Adrenal gland (tissue), 12 donors: ENCODE data around the gene IFNA14. TPM values are rescaled to one million over a fixed set of nuclear protein-coding genes. Genes with fewer than 3 reads are reported as not detected.
"Not testable (repeated sequence)": the region's sequence is repeated elsewhere in the genome, so short reads cannot be mapped to it uniquely, and the experiment has no call there.

ENCODE experiments used
- DNase-seq, 7 donors: peaks; one replicate each; pipeline ENCODE4 v3.0.0-alpha.2; 2019 to 2020
- H3K27ac ChIP-seq, 5 donors: fragments of 200-600 bp; sonication (generic) in 4 of 5; 1 replicate in 3 of 5; 2 replicates in 2 of 5; pipeline versions ENCODE4 v1.5.1 to v1.8.0; 2016 to 2020; ENCODE audit warnings: mild to moderate bottlenecking in 1 of 5
- H3K27me3 ChIP-seq: fragments of 200-600 bp; 2 replicates; pipeline ENCODE4 v1.8.0; 2021
- H3K36me3 ChIP-seq, 2 donors: fragments of 200-600 bp; replicated peaks in 1 of 2; 1 replicate in 1 of 2; 2 replicates in 1 of 2; pipeline versions ENCODE4 v1.5.1 to v1.8.0; 2018 to 2022
- H3K4me1 ChIP-seq, 2 donors: fragments of 200-600 bp; replicated peaks in 1 of 2; 1 replicate in 1 of 2; 2 replicates in 1 of 2; pipeline versions ENCODE4 v1.5.1 to v1.8.0; 2018 to 2021
- H3K4me3 ChIP-seq, 4 donors: fragments of 200-600 bp; sonication (generic) in 3 of 4; one replicate each; pipeline ENCODE4 v1.5.1; 2016 to 2018
- H3K9me3 ChIP-seq, 3 donors: fragments of 200-600 bp; sonication (generic) in 1 of 3; replicated peaks in 1 of 3; 1 replicate in 2 of 3; 2 replicates in 1 of 3; pipeline versions ENCODE4 v1.5.1 to v1.8.0; 2016 to 2021
- POLR2A ChIP-seq, 2 donors: fragments of 450-650 bp; IDR thresholded peaks; one replicate each; pipeline ENCODE4 v1.6.1; 2017; ENCODE audit warnings: antibody characterized with exemption in 2 of 2, mild to moderate bottlenecking in 2 of 2, moderate library complexity in 1 of 2
- WGBS, 4 donors: extraction: QIAGEN DNeasy Blood & Tissue Kit in 2 of 4; methylation state at CpG; one replicate each; pipeline versions ENCODE4 v1.1.5 to v1.1.7; 2013 to 2017; 5-methylcytosine and 5-hydroxymethylcytosine counted together
- intact Hi-C, 2 donors: fragments of 100-400 bp; cut with DNase I; formaldehyde crosslinking; loops; one replicate each; pipeline versions ENCODE4 v1.14.1 to v1.15.0; 2022 to 2023
- polyA plus RNA-seq, 3 donors: library from polyadenylated mRNA; stranded (reverse); fragments of 200-250 nt in 2 of 3; fragments of 350-450 nt in 1 of 3; fragmentation: Illumina TruSeq in 1 of 3; extraction: RNeasy Lipid Tissue Mini Kit (QIAGEN cat#74804) in 1 of 3; gene quantifications; one replicate each; pipeline ENCODE4 v1.2.3, GENCODE V29; 2013 to 2014
- total RNA-seq, 9 donors: library from RNA; depleted of rRNA in 4 of 9; stranded (reverse); fragments of >200 nt in 4 of 9; fragments of 120-200 nt in 1 of 9; fragmentation: NEBNext Ultra II Directional in 1 of 9; extraction: Animal tissue kit (Norgen Biotek cat#: 25700) in 1 of 9; gene quantifications; one replicate each; pipeline versions ENCODE4 v1.1.0 to v1.2.4, GENCODE V29; 2013 to 2023
- TF ChIP-seq, protein P1 (sequence below), 6 experiments: fragments of 450-650 bp in 4 of 6; fragments of 200-600 bp in 2 of 6; sonication (generic) in 1 of 6; IDR thresholded peaks; 1 replicate in 5 of 6; 2 replicates in 1 of 6; pipeline versions ENCODE4 v1.5.1 to v1.8.0; 2016 to 2021; ENCODE audit warnings: antibody characterized with exemption in 6 of 6, mild to moderate bottlenecking in 2 of 6, moderate library complexity in 1 of 6
- donor health status: healthy with polysubstance abuse.
- donor health status: Bipolar disorder and iron deficiency.
- donor health status: DM: yes; HTN: yes; CAD: no.
- donor health status: DM: no; HTN: no; CAD: no.
- donor health status: DM: no; HTN: no; CAD: no.
- donor health status: DM: yes; HTN: yes; CAD: no.

Gene IFNA14
- total and polyA plus RNA-seq, 12 donors: not detected

GRCh38 chr9:21234153-21234687, 5.6 kb downstream of the IFNA14 start:
- TF ChIP-seq, protein P1, sequence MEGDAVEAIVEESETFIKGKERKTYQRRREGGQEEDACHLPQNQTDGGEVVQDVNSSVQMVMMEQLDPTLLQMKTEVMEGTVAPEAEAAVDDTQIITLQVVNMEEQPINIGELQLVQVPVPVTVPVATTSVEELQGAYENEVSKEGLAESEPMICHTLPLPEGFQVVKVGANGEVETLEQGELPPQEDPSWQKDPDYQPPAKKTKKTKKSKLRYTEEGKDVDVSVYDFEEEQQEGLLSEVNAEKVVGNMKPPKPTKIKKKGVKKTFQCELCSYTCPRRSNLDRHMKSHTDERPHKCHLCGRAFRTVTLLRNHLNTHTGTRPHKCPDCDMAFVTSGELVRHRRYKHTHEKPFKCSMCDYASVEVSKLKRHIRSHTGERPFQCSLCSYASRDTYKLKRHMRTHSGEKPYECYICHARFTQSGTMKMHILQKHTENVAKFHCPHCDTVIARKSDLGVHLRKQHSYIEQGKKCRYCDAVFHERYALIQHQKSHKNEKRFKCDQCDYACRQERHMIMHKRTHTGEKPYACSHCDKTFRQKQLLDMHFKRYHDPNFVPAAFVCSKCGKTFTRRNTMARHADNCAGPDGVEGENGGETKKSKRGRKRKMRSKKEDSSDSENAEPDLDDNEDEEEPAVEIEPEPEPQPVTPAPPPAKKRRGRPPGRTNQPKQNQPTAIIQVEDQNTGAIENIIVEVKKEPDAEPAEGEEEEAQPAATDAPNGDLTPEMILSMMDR (IDR thresholded peaks at IDR 0.05): no peak
- no peak for TF ChIP-seq POLR2A (IDR thresholded peaks at IDR 0.05)
- intact Hi-C loops: no loop called here
- Histone ChIP-seq H3K27ac (no peak overlapping the region), H3K36me3 (no peaks in the 10 kb centered on the region), H3K27me3 (no peaks in the 10 kb centered on the region), H3K9me3 (no peaks in the 10 kb centered on the region), H3K4me1 (no peaks in the 10 kb centered on the region), H3K4me3 (no peak overlapping the region)
- DNase-seq: no peak
- 76 to 84% (median 81%) methylated on average over 2 to 4 of the region's 4 CpGs for WGBS, 4 donors

DNA sequence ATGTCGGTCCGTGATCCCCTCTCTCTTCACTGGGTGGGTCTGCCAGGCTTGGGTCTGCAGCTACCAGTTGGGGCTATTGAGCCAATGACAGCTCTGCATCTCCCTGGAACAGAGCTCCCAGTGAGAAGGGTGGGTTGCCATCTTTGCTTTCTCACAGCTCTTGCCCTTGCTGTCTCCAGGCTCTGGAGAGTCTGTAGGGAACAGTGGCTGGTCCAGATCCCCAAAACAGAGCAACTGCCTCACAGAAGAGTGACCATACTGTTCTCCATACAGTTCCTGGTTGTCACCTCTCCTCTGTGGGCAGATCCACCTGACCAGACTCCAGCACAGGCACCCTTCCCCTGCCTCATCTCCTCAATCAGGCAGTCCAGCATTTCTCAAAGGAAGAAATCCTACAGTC, 6.5 kb downstream of the IFNA14 start:
- intact Hi-C loops: no loop called here
- Histone ChIP-seq H3K4me1 (no peaks in the 10 kb centered on the region), H3K36me3 (no peaks in the 10 kb centered on the region), H3K9me3 (no peaks in the 10 kb centered on the region), H3K27ac (no peak overlapping the region), H3K27me3 (no peaks in the 10 kb centered on the region), H3K4me3 (no peak overlapping the region)
- TF ChIP-seq, protein P1 (IDR thresholded peaks at IDR 0.05): no peak
- TF ChIP-seq POLR2A (IDR thresholded peaks at IDR 0.05): no peak
- WGBS, 4 donors: 80 to 89% (median 81%) methylated on average over 2 of the region's 2 CpGs
- no peak for DNase-seq

DNA sequence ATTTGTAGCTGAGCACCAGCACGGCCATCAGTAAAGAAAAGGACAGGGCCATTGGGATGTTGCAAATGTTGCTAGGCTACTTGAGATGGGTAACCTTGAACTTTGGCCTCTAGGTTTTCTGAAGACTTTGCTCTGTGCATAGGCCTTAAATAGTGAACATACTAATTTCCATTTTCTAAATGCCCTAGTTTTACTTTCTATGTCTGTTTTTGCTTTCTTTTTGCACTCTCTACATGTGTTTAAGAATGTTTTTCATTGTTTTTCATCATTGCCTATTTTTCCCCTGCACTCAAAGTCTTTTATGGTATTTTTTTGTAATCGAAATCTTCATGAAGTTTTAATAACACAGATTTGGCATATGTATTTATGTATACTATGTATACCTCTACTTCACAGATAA, 11.7 kb downstream of the IFNA14 start, which contains the start of gene IFNA17:
Gene IFNA17 (minus strand): TSS at position 101 of the 400 bp plus-strand sequence. CDS start 49 bp downstream, at position 52.
- no peaks in the 10 kb centered on the region for H3K9me3 ChIP-seq
- intact Hi-C loops: no loop called here

DNA sequence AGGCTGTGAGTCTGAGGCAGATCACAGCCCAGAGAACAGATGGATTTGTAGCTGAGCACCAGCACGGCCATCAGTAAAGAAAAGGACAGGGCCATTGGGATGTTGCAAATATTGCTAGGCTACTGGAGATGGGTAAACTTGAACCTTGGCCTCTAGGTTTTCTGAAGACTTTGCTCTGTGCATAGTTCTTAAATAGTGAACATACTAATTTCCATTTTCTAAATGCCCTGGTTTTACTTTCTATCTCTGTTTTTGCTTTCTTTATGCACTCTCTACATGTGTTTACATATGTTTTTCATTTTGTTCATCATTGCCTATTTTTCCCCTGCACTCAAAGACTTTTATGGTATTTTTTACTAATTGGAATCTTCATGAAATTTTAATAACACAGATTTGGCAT, 22.6 kb downstream of the IFNA14 start, which contains the start of gene IFNA16:
Gene IFNA16 (minus strand): TSS at position 101 of the 400 bp plus-strand sequence. CDS start 6 bp downstream, at position 95.
- intact Hi-C loops, H3K4me3 ChIP-seq, H3K27ac ChIP-seq, DNase-seq, H3K9me3 ChIP-seq, H3K27me3 ChIP-seq, H3K36me3 ChIP-seq, H3K4me1 ChIP-seq: not testable (repeated sequence)
- 58 to 81% (median 78%) methylated on average over 1 of the region's 1 CpG for WGBS, 4 donors

More for the DNA sequence above, 11.7 kb downstream of the IFNA14 start, which contains the start of gene IFNA17:
- no peak for DNase-seq
- TF ChIP-seq, protein P1 (IDR thresholded peaks at IDR 0.05): no peak
- TF ChIP-seq POLR2A (IDR thresholded peaks at IDR 0.05): no peak
- Histone ChIP-seq H3K27ac (no peak within 1 kb of the TSS), H3K36me3 (no peaks in the 10 kb centered on the region), H3K4me3 (no peak within 1 kb of the TSS), H3K4me1 (no peaks in the 10 kb centered on the region), H3K27me3 (no peaks in the 10 kb centered on the region)
- WGBS, 4 donors: 71 to 82% (median 73%) methylated on average over 2 of the region's 2 CpGs
